NCI-H2029 (cell line): ENCODE results near the gene PRRC2C.
"Not testable (repeated sequence)": the region's sequence is repeated elsewhere in the genome, so short reads cannot be mapped to it uniquely, and the experiment has no call there.

Source experiments
- DNase-seq: peaks from one replicate; lab custom pipeline; 2025; lab: John Stamatoyannopoulos, UW

PRRC2C gene

DNA sequence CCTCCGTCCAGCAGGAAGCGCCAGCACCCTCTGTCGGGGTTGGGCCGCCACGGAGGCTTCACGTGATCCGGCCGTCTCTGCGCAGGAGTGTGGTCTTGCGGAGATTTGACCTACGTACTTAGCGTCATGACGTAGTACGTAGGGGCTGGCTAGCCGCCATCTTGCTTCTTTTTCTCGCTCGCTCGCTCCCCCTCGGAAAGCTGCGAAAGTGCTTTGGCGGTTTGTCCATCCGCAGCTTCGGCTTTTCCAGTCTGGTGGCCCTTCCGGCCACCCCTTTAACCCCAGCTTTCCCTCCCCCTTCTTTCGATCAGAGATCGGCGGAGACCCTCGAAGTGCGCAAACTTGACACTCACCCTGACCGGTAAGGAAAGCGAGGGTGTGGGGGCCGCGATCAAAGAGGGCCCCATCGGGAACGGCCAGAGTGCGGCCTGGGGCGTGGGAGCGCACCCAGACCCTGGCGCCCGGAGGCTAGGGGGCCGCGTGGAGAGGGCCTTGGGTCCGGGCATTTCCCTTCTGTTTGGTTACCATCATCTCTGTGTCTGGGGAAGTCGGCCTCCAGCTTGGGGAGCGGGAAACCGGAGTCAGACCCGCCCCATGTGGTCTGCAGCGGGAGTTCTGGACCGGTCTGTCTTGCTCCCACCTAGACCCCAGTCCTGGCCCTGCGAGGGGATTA lies at the start of gene PRRC2C:
Gene PRRC2C, plus strand, starts transcription at position 156 of the 673 bp plus-strand sequence. CDS start 26,559 bp downstream, outside the sequence.
- DNase-seq: peak; percentile 83

DNA sequence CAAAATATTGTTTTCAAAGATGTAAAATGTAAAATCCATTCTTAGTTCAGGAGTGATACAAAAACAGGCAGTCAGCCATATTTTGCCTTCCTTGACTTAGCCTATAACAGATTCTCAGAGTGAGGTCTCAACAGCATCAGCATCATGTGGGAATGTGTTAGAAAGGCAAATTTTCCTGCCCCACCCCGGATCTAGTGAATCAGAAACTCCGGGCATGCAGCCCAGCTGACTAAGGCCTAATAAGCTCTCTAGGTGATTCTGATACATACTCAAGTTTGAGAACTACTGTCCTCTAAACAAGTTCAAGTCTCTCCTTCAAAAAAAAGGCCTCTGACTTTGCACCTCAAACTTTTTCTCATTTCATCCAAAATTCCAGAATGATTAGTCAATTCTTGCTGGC lies 46.9 kb upstream of the PRRC2C start:
- DNase-seq: no peak

DNA sequence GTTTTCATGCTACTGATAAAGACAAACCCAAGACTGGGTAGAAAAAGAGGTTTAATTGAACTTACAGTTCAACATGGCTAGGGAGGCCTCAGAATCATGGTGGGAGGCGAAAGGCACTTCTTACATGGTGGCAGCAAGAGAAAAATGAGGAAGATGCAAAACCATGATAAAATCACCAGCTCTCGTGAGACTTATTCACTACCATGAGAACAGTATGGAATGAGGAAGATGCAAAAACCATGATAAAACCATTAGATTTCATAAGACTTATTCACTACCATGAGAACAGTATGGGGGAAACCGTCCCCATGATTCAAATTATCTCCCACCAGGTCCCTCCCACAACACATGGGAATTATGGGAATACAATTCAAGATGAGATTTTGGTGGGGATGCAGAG lies 45.1 kb upstream of the PRRC2C start:
- DNase-seq: not testable (repeated sequence)

DNA sequence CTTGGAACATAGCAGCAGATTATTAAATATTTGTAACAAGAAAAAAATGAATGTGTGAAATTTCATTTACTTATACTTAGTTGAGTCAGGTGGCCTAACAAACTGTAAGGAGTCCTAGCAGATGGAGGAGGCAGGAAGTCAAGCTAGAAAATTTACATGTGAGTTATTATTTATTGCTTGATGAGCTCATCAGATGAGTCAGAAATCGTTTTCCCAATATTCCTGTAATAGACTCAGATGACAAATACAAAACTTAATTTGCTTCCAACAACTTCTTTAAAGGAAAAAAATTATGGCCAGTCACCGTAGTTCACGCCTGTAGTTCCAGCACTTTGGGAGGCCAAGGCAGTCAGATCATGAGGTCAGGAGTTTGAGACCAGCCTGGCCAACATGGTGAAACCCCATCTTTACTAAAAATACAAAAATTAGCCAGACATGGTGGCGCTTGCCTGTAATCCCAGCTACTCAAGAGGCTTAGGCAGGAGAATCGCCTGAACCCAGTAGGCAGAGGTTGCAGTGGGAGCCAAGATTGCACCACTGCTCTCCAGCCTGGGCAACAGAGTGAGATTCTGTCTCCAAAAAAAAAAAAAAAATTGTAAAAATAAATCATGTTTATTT lies 43.9 kb upstream of the PRRC2C start:
- not testable (repeated sequence) for DNase-seq

DNA sequence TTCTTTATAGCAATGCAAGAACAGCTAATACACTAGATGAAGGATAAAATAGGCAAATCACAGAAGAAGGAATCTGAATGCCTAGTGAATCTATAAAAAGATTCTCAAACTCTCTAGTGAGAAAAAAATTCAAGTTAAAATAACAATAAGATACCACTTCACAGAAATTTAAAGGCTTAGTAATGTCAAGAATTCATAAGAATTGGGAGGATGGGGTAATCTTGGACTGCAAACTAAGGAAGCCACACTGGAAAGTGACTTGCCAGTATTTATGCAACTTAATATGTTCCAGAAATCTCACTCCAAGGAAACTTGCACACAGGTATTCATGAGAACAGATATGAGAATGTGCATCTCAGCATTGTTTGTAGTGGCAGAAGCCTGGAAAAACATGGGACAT lies 38.9 kb upstream of the PRRC2C start:
- no peak for DNase-seq

DNA sequence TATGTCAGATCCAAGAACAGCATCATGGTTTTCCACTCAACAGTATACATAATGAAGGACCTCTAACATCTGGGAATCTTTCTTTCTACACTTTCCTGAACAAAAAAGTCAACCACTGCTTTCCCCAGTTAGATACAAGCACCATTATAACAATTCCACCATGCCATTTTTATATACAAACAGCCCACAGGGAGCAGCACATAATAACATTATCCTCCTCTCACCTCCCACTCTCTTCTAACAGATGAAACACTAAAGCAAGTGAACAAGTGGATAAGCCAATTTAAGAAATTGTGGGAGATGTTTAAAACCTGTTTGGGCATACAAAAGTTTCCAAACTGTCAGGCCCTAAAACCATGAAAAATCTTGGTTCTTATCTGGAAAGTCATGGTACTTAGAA lies 29.4 kb upstream of the PRRC2C start:
- DNase-seq: no peak

DNA sequence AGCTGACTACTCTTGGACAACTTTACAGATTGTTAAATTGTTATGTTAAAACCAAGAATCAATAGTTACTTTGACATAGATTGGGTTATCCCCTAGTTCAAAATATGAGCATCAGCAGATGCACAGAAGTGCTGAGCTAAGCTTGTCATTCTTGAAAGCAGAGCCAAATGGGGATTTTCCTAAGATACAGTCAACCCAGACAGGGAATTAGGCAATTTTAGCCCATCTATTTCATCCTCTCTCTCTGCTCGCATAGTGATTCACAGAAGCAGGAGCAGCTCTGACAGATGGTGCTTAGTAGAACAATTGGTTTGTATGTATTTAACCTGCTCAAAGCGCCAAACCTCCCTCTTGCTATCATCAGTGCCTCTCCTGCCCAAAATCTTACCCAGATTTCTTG lies 27.9 kb upstream of the PRRC2C start:
- no peak for DNase-seq

DNA sequence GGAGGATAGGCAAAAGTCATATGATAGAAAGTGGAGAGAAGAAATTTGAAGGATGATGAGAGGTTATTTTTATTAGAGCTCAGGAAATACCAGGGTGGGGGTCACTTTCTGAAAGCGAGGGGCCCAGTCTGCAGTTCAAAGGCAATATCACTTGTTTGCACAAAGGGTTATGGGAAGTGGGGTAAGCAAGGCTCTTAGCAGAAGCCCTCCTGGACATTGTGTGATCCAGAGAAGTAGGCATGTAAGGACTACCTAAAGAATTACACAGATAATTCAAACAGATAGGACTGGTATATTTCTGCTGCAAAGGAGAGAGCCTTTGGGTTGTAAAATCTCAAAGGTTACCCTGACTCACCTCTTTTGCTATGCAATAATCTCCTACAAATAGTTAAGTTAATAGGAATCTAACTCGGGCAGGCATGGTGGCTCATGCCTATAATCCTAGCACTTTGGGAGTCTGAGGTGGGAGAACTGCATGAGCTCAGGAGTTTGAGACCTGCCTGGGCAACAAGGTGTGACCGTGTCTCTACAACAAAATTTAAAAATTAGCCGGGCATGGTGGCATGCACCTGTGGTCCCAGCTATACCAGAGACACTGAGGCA lies 25.2 kb upstream of the PRRC2C start:
- no peak for DNase-seq

DNA sequence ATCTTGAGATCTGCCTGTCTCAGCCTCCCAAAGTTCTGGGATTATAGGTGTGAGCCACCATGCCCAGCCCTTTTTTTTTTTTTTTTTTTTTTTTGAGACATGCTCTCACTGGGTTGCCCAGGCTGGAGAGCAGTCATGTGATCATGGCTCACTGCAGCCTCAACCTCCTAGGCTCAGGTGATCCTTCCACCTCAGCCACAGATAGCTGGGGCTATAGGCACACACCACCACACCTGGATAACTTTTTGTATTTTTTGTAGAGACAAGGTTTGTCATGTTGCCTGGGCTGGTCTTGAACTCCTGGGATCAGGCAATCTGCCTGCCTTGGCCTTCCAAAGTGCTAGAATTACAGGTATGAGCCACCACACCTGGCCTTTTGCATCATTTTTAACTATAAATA lies 17.7 kb upstream of the PRRC2C start:
- no peak for DNase-seq

DNA sequence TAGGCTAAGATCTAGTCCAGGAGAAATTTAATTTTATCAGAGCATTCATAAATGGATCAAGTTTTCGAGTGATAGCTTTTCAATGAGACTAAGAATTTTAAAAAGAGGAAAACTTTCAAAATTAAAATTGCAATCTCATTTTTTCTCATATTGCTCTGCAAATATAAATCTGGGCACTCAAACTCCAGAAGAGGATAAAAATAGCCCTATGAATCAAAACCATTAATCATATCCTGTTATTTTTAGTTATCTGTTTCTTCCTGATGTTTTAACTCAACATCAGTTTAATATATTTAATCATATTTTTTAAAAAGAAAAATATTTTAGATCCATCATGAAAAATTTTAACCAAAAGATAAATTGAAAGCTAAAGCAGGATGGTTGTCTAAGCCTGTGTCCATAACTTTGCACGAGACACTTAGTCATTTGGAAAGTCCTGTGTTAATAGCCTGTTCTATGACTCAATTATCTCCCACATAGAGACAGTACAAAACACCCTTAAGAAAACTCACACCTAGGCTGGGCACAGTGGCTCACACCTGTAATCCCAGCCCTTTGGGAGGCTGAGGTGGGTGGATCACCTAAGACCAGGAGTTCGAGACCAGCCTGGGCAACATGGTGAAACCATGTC lies 17.1 kb upstream of the PRRC2C start:
- DNase-seq: no peak

DNA sequence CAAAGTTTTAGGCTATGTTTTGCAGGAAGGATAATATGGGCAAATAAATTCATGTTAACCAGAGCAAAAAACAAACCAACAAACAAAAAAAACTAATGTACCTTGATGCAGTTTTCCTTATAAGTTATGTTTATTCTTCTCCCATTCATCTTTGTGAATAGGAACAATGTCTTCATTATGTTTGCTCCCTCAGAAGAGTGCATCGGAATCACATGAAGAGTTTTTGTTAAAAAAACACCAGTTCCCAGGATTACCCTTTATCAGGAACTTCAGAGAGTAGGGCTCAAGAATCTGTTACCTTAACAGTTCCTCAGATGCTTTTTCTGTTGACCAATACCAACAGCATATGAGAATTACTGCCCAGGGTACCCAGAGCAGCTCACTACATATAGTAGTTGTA lies 14.6 kb upstream of the PRRC2C start:
- DNase-seq: no peak

DNA sequence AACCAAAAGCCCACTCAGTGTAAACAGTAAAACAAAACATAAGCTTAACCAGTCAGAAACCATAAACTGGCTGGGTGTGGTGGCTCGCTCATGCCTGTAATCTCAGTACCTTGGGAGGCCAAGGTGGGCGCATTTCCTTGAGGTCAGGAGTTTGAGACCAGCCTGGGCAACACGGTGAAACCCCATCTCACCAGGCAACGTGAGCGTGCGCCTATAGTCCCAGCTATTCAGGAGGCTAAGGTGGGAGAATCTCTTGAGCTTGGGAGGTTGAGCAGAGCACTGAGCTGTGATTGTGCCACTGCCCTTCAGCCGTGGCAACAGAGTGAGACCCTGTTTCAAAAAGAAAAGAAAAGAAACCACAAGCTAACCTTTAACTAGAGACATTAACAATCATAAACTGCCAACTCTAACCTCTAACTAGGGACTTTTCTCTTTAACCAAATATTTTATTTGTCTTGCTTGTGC lies 13.1 kb upstream of the PRRC2C start:
- DNase-seq: no peak

DNA sequence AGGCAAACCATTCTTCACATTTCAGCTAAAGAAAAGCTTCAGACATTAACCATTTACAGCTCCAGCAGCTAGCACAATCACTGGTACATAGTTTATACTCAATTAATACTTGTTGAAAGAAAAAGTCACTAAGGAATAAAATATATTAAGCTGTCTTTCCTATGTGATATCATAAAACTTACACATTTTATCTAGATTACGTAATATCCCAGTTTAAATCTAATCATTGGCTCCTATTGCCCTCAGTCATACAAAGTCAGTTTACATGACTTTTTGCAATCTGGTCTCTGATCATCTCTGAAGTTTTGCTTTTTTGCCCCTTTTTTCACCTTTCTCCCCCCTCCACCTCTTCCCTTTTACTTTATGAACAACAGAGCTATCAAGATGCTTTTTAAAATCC lies 8.5 kb upstream of the PRRC2C start:
- DNase-seq: no peak

DNA sequence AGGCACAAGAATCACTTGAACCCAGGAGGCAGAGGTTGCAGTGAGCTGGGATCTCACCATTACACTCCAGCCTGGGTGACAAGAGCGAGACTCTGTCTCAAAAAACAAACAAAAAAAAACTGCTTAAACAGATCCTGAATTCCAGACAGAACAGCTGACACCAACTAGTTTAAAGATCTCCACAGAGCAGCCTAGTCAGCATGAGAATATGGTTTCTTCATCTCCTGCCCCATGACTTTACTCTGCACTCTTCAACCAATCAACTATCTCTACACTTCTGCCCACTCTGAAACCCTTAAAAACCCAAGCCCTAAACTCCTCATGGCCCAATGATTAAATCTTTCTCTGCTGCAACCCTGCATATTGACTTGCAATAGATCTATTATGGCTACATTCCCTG lies 7.5 kb upstream of the PRRC2C start:
- DNase-seq: no peak

DNA sequence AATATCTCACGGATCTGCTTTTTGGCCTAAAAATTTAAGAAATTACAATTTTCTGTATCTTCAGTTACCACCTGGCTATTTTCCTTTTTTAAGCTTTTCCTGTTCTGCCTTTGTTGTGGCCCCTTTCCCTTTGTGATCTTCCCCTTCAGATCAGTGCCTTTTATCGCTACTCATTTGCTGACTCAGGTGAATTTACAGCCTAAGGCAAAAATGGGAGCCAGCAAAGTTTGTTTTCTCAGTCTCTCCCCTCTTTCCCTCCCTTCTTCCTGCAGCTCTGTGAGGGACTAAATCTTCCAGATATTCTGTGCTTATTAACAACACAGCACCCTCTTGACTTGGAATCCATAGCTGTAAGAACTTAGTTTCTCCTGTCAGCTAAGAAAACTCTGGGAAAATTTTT lies 5.3 kb upstream of the PRRC2C start:
- no peak for DNase-seq

DNA sequence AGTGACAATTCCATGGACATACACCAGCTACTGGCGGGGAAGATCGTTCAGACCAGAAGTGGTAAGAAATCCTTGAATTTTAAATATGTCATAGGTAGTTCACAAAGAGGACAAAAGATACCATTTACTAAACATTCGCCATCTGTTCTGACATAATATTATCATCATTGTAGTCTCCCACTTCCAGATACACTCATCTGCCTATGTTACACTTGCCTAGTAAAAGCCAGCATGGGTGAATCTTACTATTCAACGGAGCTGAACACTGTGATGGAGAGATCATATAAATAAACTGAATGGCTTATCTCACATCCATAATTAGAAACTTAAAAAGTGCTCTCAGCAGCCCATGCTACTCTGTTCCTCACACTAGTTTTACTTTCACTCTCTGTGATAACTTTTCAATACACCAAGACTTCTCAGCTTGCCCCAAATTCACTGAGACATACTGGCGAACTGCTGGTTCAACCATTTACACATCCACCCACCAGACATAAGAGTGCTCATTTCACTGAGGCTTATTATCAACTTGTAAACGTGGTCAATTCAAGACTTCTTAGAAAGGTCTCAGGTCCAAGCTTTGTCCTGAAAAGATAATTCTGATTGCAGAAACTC lies 463 bp upstream of the PRRC2C start:
- DNase-seq: no peak

DNA sequence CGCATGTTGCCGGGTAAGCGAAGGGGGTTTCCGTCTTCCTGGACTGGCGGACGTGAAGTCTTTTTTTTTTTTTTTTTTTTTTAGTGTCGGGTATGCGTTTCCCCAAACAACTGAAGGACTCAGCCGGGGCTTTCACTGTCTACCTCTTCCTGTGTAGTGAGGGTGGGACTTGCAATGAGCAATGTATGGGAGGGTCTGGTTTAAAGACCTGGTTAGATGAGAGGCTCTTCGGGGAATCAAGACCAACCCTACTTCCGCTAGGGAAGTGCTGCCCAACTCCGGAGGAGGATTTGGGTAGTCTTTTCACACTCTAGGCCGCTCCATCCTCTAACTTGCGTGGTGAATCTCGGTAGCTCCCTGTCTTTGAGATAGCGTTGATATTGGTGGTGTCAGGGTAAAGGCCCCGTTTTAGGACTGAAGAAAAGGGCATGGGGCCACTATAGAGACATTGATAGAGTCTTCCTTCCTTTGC lies 754 bp downstream of the PRRC2C start:
- DNase-seq: peak; percentile 15

DNA sequence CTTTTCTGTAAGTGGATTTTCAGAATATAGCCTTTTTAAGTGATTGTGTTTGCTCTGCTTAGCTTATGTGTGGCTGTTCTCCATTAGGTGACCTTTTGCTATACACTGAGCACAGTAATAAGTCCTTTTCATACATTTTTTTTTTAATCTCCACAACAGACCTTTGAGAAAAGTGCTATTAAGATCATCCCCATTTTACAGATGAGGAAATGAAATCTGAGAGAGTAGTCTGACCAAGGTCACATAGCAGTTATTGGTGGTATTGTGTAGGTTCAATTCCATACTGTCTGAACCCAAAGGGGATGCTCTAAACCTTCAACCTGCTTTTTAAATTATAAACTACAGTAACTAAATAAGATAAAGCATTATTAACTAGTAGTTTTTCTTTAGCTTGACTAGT lies 1.7 kb downstream of the PRRC2C start:
- DNase-seq: no peak

DNA sequence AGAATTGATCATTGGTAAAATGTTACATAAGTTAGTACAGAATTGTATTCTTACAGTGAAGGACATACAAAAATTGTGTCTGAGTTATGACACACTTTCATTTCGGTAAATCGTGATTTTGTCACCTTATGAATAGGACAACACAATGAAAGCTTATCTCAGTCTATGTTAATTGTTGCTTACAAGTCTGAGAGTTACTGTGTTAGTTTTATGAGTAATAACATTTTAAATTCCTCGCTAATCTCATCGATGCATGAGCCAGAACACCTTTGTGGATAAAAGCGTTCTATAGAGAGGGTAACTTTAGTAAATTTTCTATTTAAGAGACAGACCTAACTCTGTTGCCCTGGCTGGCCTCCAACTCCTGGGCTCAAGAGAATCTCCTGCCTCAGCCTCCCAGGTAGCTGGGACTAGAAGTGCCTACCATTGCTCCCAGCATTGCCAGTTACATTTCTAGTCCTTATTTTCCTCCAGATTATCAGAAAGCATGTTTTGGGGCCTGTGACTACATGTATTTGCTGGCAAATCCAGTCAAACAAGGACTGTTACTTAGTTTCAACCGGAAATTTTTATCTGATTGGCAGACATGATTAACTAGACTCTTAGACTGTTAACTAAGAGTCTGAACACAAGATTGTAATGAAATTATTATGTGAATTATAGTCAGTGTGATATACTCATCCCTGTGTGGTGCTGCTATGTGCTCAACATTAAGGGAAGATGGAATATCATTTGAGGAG lies 3.0 kb downstream of the PRRC2C start:
- no peak for DNase-seq

DNA sequence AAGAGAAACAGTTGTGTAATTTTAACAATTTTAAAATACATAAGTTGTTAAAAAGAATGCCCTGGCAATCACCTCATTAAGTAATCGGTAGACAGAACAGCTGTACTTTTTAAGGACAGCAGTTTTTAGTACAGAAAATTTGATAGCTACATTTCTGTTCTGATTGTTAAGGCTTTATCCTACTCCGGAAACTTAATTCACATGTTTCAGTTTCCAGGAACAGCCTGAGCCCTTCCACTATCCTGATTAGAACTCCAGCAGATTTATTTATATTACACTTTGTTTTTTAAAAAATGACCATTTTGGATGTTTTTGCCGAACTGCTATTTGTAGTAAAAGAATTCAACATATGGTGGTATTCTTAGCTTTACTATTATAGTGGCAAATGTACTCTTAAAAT lies 8.7 kb downstream of the PRRC2C start:
- DNase-seq: no peak

DNA sequence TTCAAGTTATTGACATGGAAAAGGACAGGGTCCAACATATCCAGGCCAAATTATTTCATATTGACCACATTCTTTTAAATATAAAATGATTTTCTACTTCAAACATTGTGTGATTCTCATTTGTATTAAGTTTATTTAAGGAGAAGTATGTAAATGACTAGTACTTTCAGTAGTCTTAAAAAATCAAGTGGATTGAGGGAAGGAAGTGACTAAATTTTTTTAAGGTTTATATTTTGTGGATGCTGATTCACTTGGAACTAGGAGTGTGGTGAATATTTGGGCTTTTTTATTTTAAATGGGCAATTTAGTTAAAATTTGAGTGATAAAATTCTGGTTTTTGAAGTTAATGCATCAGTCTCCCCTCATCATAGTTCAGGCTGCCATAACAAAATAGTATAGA lies 10.1 kb downstream of the PRRC2C start:
- DNase-seq: no peak

DNA sequence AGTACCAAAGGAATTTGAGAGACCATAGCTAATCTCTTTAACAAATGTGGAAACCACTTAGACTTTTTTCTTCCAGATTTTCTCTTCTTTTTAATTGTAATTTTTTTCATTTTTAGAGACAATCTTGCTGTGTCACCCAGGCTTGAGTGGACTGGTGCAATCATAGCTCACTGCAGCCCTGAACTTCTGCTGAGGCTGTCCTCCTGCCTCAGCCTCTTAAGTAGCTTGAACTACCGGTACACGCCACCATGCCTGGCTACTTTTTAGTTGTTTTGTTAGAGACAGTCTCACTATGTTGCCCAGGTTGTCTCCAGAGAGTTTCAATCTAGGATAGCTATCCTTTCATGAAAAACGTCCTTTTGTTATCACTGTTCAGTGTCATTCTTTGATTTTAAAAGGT lies 15.0 kb downstream of the PRRC2C start:
- DNase-seq: no peak
